ENCODE results near the gene TCIRG1.
"Not testable (repeated sequence)": the region's sequence is repeated elsewhere in the genome, so short reads cannot be mapped to it uniquely, and the experiment has no call there.

TCIRG1 gene

DNA sequence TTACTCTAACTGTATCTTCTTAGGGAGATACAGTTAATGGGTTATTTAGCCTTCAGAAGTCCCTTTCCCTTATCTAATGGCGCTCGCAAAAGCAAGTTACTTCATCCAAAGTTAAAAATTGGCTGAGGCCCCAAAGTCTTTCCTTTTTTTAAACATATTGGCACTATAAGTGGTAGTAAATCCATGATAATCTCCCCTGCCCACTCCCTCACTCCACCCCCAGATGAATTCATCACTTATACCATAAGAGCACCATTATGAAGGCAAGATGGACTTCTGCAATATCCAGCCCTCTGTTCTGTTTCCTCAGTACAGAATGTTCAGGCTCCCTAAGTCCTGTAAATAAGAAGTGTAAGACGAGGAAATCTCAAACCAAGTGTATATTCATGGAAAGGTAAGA is 44.7 kb downstream of the TCIRG1 start:
- no peak for DNase-seq (ENCODE audit: low read depth)

GRCh38 chr11:68089679-68090078 is 50.9 kb downstream of the TCIRG1 start:
- no peak for DNase-seq (ENCODE audit: low read depth)

- no peak for DNase-seq (ENCODE audit: low read depth)
These were observed 51.5 kb downstream of the TCIRG1 start for GRCh38 chr11:68090287-68090686.

DNA sequence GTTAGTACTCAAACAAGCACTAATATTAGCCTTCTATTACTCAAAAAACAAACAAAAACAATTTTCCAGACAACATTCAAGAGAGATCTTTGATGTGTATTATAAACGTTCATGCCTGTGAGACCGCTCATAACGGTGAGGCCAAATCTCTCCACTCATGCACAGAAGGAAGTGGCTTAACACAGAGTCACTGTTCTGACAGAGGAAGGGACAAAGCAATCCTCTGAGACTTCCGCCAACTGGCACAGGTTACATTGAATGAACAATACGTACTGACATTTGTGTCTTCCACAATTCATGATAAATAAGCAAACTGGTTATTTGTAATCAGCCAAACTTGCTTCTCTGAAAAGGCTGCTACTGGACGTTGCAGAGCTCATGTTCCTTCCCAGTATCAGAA is 51.9 kb downstream of the TCIRG1 start:
- DNase-seq (ENCODE audit: low read depth), result no peak

DNA sequence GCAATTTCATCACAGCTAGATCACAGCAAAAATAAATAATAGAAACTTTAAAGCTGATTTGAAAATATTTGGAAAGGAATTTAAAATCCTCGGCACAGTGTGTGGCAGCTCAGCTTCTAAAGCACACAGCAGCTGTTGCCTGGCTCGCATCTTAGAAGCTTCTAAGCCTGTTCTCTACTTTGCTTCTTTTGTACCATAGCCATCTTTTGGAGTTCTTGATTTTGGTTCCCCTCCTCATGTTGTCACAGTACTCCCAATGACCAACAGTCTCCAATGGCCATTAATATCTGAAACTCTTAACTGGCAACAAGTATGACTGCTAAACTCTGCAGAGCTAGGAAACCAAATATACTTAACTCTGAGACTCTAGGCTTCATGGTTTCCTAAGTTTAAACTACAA is 53.6 kb downstream of the TCIRG1 start:
- no peak for DNase-seq (ENCODE audit: low read depth)

- DNase-seq (ENCODE audit: low read depth), result not testable (repeated sequence)
These were observed 54.1 kb downstream of the TCIRG1 start for GRCh38 chr11:68092946-68093345.

DNA sequence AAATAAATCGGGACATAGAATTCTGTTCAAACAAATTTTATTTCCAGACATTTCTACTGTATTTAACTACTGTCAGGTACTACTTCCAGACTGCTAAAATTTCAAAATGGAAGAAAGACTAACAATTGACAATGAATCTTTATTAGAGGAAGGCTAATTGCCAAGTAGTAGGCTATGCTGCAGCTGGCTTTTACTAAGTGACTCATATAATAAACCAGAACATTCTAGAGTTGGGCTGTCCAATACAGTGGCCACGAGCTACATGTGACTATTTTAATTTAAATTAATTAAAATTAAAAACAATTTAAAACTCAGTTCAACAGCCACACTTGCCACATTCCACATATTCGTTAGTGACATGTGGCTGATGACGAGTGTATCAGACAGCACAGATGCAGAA is 54.7 kb downstream of the TCIRG1 start:
- DNase-seq (ENCODE audit: low read depth), result no peak

DNA sequence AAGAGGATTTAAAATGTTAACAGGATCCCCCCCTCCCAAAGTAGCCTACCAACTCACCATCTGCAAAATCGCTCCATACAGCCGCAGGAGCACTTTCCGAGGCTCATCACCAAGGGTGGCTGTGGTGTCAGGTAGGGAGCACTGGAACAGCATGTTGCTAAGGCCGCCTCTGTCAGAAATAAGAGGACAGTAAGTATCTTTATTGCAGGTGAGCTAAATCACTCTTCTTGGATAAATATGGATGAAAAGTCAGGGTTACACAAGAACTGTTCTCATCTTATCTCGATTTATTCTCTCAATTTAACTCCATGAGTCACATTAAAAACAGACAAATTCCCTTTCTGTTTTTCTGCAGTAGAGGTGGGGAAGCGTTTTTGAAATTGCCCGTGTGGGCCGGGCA is 58.1 kb downstream of the TCIRG1 start:
- DNase-seq (ENCODE audit: low read depth), result no peak

- DNase-seq (ENCODE audit: low read depth), result no peak
These were observed 60.2 kb downstream of the TCIRG1 start for GRCh38 chr11:68099057-68099456.

DNA sequence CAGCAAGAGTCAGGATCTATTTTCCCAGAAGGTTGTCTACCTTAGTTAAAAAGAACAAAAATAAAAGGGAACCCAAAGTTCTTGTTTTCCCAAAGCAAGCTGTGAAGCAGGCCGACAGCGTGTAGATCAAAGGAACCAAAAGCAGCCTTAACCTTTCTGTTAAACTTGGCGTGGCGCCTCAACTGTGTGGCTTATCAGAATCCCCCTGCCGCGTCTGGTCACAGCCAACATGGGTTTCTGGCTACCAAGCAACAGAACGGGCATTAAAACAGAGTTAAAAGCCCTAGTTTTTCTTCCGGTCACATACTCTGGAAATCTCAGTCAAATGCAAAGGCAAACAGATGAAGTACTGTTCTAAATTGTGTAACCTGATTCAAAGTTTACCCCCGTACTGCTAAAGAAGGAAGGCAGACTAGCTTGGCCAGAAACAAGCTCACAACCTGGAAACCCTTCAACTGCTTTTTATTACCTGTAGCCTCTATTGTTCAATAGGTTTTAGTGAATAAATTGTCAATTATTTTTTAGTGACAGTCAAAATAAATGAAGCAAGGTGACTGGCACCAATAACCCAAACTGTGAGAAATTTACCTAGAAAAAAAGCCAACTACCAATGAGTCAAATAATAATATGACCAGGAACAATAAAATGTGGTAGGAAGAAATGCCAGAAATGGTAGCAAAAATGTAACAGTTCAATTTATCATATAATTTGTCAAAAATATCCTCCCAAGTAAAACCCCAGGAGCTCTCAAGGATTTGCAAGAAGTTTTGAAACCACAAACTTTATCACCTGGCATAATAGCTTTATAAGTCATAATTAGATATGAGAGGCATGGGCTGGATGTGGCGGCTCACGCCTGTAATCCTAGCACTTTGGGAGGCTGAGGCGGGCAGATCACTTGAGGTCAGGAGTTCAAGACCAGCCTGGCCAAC is 60.9 kb downstream of the TCIRG1 start:
- no peak for DNase-seq (ENCODE audit: low read depth)
